Erythroblast (primary cell): ENCODE data around the gene LINC00237.

ENCODE experiments used
- DNase-seq, 2 experiments: peaks; one replicate each; lab custom pipeline; 2025; lab: John Stamatoyannopoulos, UW
- GATA1 ChIP-seq: IDR thresholded peaks from 2 replicates; pipeline ENCODE4 v1.6.1; 2011; ENCODE audit warnings: low read depth, mild to moderate bottlenecking, control low read depth, low read length, moderate library complexity
- POLR2A ChIP-seq: IDR thresholded peaks from 2 replicates; pipeline ENCODE4 v1.6.1; 2011; ENCODE audit warnings: mild to moderate bottlenecking, low read length

The LINC00237 gene

GRCh38 chr20:21106171-21107017, at the start of gene LINC00237:
Gene LINC00237 (minus strand): TSS chr20:21106358.
- DNase-seq, result no peak
- no peak for TF ChIP-seq GATA1
- TF ChIP-seq POLR2A, result no peak

DNA sequence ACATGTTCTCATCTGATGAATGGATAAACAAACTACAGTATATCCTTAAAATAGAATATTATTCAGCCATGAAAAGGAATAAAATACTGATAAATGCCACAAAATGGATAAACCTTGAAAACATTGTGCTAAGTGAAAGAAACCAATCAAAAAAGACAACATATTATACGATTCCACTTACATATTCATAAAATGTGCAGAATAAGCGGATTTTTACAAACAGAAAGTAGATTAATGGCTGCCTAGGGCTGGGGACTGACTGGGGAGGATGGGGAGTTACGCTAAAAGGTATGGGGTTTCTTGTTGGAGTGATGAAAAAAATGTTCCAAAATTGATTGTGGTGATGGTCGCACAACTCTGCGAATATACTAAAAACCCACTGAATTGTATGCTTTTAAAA, 49.1 kb upstream of the LINC00237 start:
- TF ChIP-seq POLR2A, result no peak
- no peak for TF ChIP-seq GATA1
- DNase-seq, result no peak

DNA sequence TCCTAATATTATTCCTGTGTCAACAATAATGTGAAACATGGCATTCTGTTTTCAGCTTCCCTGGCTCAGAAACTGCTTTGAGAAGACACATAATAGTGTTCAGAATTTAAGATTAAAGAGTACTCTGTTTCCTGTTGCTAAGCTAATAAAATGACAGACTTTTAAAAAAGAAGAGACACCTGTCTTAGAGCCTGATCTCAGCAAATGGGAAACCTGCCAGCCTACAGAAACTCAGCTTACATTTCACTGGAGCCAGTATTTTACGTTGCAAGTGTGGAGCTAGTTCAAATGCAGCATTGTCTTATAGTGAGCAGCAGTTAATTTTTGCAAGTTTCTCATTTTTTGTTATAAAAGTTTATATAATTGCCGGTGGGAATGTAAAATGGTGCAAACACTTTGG, 48.5 kb upstream of the LINC00237 start:
- no peak for TF ChIP-seq POLR2A
- TF ChIP-seq GATA1, result no peak
- no peak for DNase-seq

DNA sequence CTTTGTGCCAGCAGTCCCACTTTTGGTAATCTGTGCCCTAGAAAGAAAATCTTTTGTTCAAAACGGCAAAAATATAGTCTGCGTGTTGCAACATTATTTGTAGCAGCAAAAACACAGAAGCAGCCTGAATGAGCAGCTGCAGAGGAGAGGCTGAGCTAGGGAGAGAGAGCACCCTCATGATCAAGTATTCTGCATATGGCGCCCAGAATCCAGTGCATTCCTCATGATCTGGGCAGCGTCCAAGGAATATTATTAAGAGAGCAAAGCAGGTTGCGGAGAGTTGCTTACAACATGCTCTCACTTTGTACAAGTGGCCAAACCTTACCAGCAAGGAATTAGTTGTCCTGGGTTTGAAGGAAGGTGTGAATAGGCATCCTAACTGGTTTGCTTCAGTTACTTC, 45.6 kb upstream of the LINC00237 start:
- TF ChIP-seq POLR2A (no peak), GATA1 (no peak)
- no peak for DNase-seq

DNA sequence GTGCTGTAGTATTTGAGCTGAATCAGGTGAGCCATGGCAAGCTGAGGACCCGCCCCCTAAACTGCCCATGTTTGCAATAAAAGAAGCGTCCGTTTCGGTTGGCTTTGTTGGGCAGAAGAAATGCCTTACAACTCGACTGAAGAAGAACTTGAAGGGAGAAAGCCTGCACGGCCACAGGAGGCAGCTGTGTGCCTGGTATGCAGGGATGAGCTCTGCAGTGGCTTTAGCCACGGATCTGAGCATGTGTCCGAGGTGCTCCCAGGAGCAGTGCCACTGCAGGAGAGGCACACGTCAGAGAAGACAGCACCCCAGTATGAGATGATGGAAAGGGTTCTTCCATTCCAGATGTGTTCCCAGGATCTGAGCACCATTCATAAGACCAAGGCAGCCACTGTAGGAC, 43.2 kb upstream of the LINC00237 start:
- TF ChIP-seq POLR2A (no peak), GATA1 (no peak)
- DNase-seq, result no peak

DNA sequence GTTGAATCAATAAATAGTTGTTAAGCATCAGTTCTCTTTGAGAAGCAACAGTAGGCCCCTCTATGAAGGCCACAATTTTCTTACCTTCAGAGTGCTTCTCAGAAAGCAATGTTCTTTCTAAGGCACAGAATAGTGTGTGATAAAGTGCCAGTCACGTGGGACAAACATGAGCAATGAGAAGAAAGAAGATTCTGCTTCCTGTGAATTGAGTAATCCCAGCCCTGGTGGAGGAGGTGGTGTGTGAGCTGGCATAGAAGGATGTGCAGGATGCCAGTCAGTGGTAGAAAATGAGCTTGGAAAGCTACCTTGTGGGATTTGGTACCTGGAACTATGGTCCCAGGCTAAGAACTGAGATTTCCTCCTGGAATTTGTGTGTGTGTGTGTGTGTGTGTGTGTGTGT, 41.4 kb upstream of the LINC00237 start:
- TF ChIP-seq POLR2A, result no peak
- TF ChIP-seq GATA1, result no peak
- no peak for DNase-seq

GRCh38 chr20:21146215-21146614, 40.1 kb upstream of the LINC00237 start:
- no peak for DNase-seq
- TF ChIP-seq GATA1, result no peak

DNA sequence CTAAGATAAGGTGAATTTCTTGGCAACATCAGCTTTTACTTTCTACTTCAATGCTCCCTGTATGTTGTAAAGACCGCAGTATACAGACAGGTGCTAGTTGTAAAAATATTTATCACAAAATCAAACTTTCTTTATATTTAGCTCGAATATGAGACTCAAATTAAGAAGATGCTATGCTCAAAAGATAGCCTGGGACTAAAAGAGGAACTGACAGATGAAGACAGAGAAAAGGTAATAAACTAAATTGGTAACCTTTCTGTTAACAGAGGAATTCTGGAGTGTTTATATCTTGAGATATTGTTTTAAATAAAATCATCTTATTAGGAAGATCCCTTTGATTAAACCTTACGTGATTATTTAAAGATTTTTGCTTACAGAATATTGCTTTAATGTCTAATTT, 39.3 kb upstream of the LINC00237 start:
- no peak for TF ChIP-seq GATA1
- no peak for TF ChIP-seq POLR2A
- no peak for DNase-seq

- DNase-seq, result no peak
- TF ChIP-seq GATA1 (no peak), POLR2A (no peak)
Measured at GRCh38 chr20:21143194-21143890, 37.2 kb upstream of the LINC00237 start.

GRCh38 chr20:21141825-21142224, 35.7 kb upstream of the LINC00237 start:
- DNase-seq, result no peak
- TF ChIP-seq GATA1 (no peak), POLR2A (no peak)

DNA sequence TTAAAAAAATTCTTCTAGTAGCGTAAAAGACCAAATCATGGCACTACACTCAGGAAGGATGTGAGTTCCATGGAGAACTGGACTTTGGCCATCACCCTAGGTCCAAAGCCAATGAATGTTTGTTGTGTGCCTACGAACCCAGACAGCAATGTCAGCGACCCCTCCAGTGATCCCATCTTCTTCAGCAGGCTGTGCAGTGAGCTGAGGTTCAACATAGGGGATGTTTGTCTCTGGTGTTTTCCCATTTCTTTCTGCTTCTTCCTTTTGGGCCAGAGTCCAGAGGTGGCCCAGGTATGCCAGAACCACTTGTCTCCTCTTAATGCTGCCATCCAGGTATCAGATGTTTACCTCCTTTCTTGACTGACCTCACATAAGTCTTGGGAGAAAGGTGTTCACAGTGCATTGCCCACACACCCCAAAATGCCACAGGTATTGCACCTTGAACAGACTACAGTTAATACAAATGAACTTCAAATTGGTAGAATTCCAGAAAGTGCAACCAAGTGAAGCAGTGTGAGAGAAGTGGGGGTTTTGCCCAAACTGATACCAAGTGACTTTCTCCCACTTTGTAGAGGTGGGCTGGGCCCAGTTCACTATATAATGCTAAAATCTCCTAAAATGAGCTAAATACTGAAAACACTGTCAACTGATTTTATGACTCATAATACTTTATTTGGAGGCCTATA, 33.9 kb upstream of the LINC00237 start:
- TF ChIP-seq GATA1, result no peak
- no peak for TF ChIP-seq POLR2A
- no peak for DNase-seq

DNA sequence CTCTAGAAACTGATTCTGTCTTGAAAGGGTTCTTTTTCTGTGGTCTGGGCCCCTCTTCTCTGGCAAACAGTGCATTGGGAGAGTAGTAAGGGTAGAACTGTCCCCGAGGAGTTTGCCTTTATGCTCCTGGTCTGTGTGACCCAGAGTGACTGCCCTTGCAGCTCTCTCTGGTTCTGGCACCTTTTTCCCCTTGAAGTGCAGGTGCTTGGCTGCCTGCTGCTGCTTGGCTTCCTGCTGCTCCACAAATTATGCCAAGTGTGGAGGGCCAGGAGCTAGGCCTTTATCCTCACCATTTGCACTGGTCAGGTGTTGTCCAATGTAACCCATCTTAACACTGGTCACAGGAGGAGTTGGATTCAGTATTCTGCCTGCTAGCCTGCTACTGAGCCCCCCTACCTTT, 30.9 kb upstream of the LINC00237 start:
- TF ChIP-seq GATA1, result no peak
- TF ChIP-seq POLR2A, result no peak
- DNase-seq, result no peak

DNA sequence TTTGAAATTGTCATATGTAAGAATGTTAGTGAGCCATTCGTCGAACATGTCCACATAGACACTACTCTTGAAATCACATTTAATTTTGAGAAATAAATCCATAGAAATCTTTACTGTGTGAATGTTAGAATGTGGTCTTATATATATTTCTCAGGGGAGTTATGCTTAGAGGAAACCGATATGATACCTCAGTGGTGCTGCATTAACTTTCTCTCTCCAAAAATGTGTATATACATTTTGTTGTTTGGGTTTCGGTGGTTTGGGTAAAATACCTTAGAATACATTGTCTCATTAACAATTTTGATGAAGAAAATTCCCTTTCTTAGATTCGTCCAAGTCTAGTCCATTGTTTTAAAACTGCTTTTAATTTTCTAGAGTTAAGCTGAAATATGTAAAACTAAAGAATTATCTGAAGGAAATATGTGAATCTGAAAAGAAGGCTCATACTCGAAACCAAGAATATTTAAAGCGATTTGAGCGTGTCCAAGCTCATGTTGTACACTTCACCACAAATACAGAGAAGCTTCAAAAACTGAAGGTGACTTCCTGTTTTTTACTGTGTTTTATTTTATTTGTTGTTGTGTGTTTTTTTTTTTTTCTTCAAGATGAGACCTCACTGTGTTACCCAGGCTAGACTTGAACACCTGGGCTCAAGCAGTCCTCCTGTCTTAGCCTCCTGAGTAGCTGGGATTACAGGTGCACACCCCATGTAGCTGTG, 30.0 kb upstream of the LINC00237 start:
- TF ChIP-seq GATA1 (no peak), POLR2A (no peak)
- no peak for DNase-seq
